ENCODE data around the gene HERC4. TPM values are rescaled to one million over a fixed set of nuclear protein-coding genes. Genes with fewer than 3 reads are reported as not detected.

Gene HERC4
- total and polyA plus RNA-seq, 7 experiments from 2014 or later, result 21.2 to 113 (median 71.6) TPM

DNA sequence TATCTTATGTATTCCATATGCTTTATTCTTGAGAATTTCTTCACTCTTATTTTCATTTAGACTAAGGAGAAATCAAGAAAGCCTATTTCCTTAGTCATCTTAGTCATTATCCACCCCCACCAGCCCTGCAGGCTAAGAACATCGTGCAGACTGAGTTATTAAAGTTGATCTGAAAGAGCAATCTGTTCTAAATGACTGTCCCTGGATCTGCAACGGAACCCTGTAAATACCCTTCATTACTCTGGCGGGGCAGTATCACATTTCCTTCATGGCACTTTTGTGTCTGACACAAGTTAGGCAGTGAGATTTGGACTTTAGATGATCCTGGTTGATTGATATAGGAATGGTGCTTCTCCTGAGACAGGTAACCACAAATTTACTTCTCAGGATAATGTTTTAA lies 30.7 kb upstream of the HERC4 start:
- Mint-ChIP-seq H3K9me3 (no peaks in the 10 kb centered on the region), H3K4me1 (no peaks in the 10 kb centered on the region), H3K4me3 (no peak overlapping the region), H3K27me3 (peaks cover 0 to 32% (median 4%) of the 10 kb centered on the region in 5 donors), H3K36me3 (no peaks in the 10 kb centered on the region), H3K27ac (no peak overlapping the region)
- CTCF ChIA-PET, result interaction anchor here (0.9 kb wide), 1 partner anchor 246 kb away, joined by 3 read pairs; no protein-coding TSS in a partner anchor
- DNase-seq (no peak), ATAC-seq (no peak)
- H3K4me3 ChIP-seq (ENCODE audit: low read length), result no peak overlapping the region
- H3K4me1 ChIP-seq (ENCODE audit: control insufficient read depth in 2 of 2, insufficient read depth in 2 of 2, low read length in 2 of 2), result no peaks in the 10 kb centered on the region
- H3K27me3 ChIP-seq (ENCODE audit: control insufficient read depth in 2 of 2, insufficient read depth in 2 of 2, low read length in 2 of 2), result no peaks in the 10 kb centered on the region
- no peak overlapping the region for H3K27ac ChIP-seq (ENCODE audit: low read depth, low read length)
- H3K9me3 ChIP-seq (ENCODE audit: control insufficient read depth in 2 of 3, low read length in 3 of 3), result no peaks in the 10 kb centered on the region
- H3K36me3 ChIP-seq (ENCODE audit: control insufficient read depth in 2 of 3, insufficient read depth in 3 of 3, low read length in 3 of 3), result no peaks in the 10 kb centered on the region
- intact Hi-C loops (cut with micrococcal nuclease), result no loop called here
- POLR2A ChIA-PET, result no interaction called here

DNA sequence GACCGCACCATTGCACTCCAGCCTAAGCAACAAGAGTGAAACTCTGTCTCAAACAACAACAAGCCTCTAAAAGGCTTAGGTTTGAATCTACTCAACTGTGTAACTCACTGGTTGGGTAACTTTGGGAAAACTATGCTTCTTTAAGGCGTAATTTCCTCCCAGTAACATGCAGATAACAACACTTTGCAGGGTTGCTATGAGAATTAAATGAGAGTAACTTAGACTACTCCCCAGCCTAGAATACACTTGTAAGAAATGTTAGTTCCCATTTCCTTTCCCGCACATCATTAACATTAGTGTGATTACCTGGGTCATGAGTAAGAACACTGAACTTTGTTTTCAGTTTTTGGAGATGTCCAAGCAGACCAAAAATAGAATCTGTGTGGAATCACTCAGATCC lies 28.8 kb upstream of the HERC4 start:
- Mint-ChIP-seq H3K27me3 (peaks cover 0 to 31% (median 4%) of the 10 kb centered on the region in 5 donors), H3K36me3 (no peaks in the 10 kb centered on the region), H3K4me1 (peaks cover 0 to 1% (median 0%) of the 10 kb centered on the region in 7 donors), H3K9me3 (no peaks in the 10 kb centered on the region), H3K27ac (no peak overlapping the region), H3K4me3 (no peak overlapping the region)
- no peaks in the 10 kb centered on the region for H3K36me3 ChIP-seq (ENCODE audit: control insufficient read depth in 2 of 3, insufficient read depth in 3 of 3, low read length in 3 of 3)
- no peak overlapping the region for H3K4me3 ChIP-seq (ENCODE audit: low read length)
- DNase-seq (no peak), ATAC-seq (no peak)
- H3K4me1 ChIP-seq (ENCODE audit: control insufficient read depth in 2 of 2, insufficient read depth in 2 of 2, low read length in 2 of 2), result no peaks in the 10 kb centered on the region
- CTCF ChIA-PET, result interaction anchor here (0.7 to 0.9 kb wide), 2 partner anchors 190 to 225 kb away, joined by 3 to 6 read pairs; no protein-coding TSS in a partner anchor
- no peak overlapping the region for H3K27ac ChIP-seq (ENCODE audit: low read depth, low read length)
- intact Hi-C loops (cut with micrococcal nuclease), result no loop called here
- no peaks in the 10 kb centered on the region for H3K27me3 ChIP-seq (ENCODE audit: control insufficient read depth in 2 of 2, insufficient read depth in 2 of 2, low read length in 2 of 2)
- POLR2A ChIA-PET, result no interaction called here
- no peaks in the 10 kb centered on the region for H3K9me3 ChIP-seq (ENCODE audit: control insufficient read depth in 2 of 3, low read length in 3 of 3)

DNA sequence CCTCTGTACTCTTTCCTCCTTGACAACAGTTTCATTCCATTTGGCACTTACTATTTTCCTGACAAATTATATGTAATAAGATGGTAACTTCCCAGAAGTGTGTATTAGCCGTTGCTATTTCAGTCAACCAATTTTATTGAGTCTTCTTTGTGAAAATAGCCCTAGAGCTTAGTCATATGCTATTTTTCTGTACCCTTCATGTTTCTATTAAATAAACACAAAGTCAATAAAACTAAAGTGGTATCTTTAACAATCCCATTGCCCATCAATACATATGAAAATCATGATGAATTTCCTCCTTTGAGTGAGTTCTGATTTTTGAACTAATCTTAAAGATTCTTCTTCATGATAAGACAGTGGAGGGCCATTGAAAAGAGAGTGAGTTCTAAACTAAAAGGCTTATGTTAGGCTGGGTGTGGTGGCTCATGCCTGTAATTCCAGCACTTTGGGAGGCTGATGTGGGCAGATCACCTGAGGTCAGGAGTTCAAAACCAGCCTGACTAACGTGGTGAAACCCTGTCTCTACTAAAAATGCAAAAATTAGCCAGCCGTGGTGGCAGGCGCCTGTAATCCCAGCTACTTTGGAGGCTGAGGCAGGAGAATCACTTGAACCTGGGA lies 28.3 kb upstream of the HERC4 start:
- DNase-seq (no peak), ATAC-seq (no peak)
- H3K9me3 Mint-ChIP-seq, result no peaks in the 10 kb centered on the region
- peaks cover 0 to 31% (median 4%) of the 10 kb centered on the region in 5 donors for H3K27me3 Mint-ChIP-seq
- H3K36me3 ChIP-seq (ENCODE audit: control insufficient read depth in 2 of 3, insufficient read depth in 3 of 3, low read length in 3 of 3), result no peaks in the 10 kb centered on the region
- CTCF ChIA-PET, result interaction anchor here (0.9 kb wide), 1 partner anchor 226 kb away, joined by 6 read pairs; no protein-coding TSS in a partner anchor
- H3K27ac Mint-ChIP-seq, result no peak overlapping the region
- H3K4me1 Mint-ChIP-seq, result peaks cover 0 to 1% (median 0%) of the 10 kb centered on the region in 7 donors
- no peaks in the 10 kb centered on the region for H3K4me1 ChIP-seq (ENCODE audit: control insufficient read depth in 2 of 2, insufficient read depth in 2 of 2, low read length in 2 of 2)
- no peaks in the 10 kb centered on the region for H3K36me3 Mint-ChIP-seq
- H3K27me3 ChIP-seq (ENCODE audit: control insufficient read depth in 2 of 2, insufficient read depth in 2 of 2, low read length in 2 of 2), result no peaks in the 10 kb centered on the region
- H3K27ac ChIP-seq (ENCODE audit: low read depth, low read length), result no peak overlapping the region
- no peak overlapping the region for H3K4me3 ChIP-seq (ENCODE audit: low read length)
- intact Hi-C loops (cut with micrococcal nuclease), result no loop called here
- no peaks in the 10 kb centered on the region for H3K9me3 ChIP-seq (ENCODE audit: control insufficient read depth in 2 of 3, low read length in 3 of 3)
- no peak overlapping the region for H3K4me3 Mint-ChIP-seq
- POLR2A ChIA-PET, result interaction anchor here (0.6 kb wide), 1 partner anchor 225 kb away, joined by 6 read pairs; no protein-coding TSS in a partner anchor

DNA sequence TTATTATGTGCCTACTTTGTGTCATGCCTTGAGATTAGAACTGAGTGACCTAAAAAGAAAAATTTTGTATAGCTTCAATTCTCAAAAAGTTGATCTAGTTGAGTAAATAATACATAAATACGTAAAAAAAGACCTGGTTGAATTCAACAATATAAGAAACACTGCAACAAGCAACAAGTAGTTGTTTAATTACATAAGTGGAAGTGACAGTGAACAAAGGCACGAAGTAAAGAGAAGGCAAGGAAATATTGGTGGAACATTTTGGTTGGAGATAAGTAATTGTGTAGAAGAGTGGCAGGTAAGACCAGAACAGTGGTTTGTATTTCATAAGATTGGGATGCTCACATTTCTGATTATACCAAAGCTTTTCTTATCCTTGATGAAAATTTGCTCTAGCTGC lies 26.0 kb upstream of the HERC4 start:
- peaks cover 0 to 1% (median 0%) of the 10 kb centered on the region in 7 donors for H3K4me1 Mint-ChIP-seq
- no peaks in the 10 kb centered on the region for H3K4me1 ChIP-seq (ENCODE audit: control insufficient read depth in 2 of 2, insufficient read depth in 2 of 2, low read length in 2 of 2)
- H3K4me3 Mint-ChIP-seq, result no peak overlapping the region
- no peaks in the 10 kb centered on the region for H3K27me3 ChIP-seq (ENCODE audit: control insufficient read depth in 2 of 2, insufficient read depth in 2 of 2, low read length in 2 of 2)
- ATAC-seq, result no peak
- H3K27ac ChIP-seq (ENCODE audit: low read depth, low read length), result no peak overlapping the region
- H3K27ac Mint-ChIP-seq, result no peak overlapping the region
- H3K4me3 ChIP-seq (ENCODE audit: low read length), result no peak overlapping the region
- intact Hi-C loops (cut with micrococcal nuclease), result no loop called here
- no peaks in the 10 kb centered on the region for H3K36me3 Mint-ChIP-seq
- no peak for DNase-seq
- no peaks in the 10 kb centered on the region for H3K9me3 ChIP-seq (ENCODE audit: control insufficient read depth in 2 of 3, low read length in 3 of 3)
- no peaks in the 10 kb centered on the region for H3K36me3 ChIP-seq (ENCODE audit: control insufficient read depth in 2 of 3, insufficient read depth in 3 of 3, low read length in 3 of 3)
- POLR2A ChIA-PET, result no interaction called here
- CTCF ChIA-PET, result no interaction called here
- H3K9me3 Mint-ChIP-seq, result no peaks in the 10 kb centered on the region
- H3K27me3 Mint-ChIP-seq, result peaks cover 0 to 24% (median 0%) of the 10 kb centered on the region in 5 donors

DNA sequence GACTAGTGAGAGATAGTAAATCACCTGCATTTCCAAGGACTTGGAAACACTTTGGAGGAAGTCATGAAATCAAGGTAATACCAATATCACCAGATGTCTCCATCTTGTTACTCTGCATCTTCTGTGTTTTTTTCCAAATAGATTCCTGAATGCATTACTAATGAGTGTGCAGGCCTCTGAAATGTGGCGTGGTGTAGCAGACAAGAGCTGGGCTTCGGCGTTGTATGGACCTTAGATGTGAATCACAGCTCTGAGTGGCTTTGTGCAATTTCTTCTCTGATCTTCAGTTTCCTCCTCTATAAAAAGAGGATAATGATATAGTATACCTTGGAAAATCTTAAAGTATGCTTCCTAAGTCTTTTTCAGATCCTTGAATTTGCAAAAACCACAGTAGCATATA lies 24.7 kb upstream of the HERC4 start:
- H3K9me3 ChIP-seq (ENCODE audit: control insufficient read depth in 2 of 3, low read length in 3 of 3), result no peaks in the 10 kb centered on the region
- Mint-ChIP-seq H3K9me3 (no peaks in the 10 kb centered on the region), H3K4me1 (peaks cover 0 to 1% (median 0%) of the 10 kb centered on the region in 7 donors), H3K36me3 (no peaks in the 10 kb centered on the region), H3K27ac (no peak overlapping the region), H3K27me3 (peaks cover 0 to 20% (median 0%) of the 10 kb centered on the region in 5 donors), H3K4me3 (no peak overlapping the region)
- H3K36me3 ChIP-seq (ENCODE audit: control insufficient read depth in 2 of 3, insufficient read depth in 3 of 3, low read length in 3 of 3), result no peaks in the 10 kb centered on the region
- CTCF ChIA-PET, result no interaction called here
- DNase-seq (no peak), ATAC-seq (no peak)
- POLR2A ChIA-PET, result no interaction called here
- H3K4me3 ChIP-seq (ENCODE audit: low read length), result no peak overlapping the region
- H3K27ac ChIP-seq (ENCODE audit: low read depth, low read length), result no peak overlapping the region
- intact Hi-C loops (cut with micrococcal nuclease), result no loop called here
- H3K4me1 ChIP-seq (ENCODE audit: control insufficient read depth in 2 of 2, insufficient read depth in 2 of 2, low read length in 2 of 2), result no peaks in the 10 kb centered on the region
- H3K27me3 ChIP-seq (ENCODE audit: control insufficient read depth in 2 of 2, insufficient read depth in 2 of 2, low read length in 2 of 2), result no peaks in the 10 kb centered on the region

DNA sequence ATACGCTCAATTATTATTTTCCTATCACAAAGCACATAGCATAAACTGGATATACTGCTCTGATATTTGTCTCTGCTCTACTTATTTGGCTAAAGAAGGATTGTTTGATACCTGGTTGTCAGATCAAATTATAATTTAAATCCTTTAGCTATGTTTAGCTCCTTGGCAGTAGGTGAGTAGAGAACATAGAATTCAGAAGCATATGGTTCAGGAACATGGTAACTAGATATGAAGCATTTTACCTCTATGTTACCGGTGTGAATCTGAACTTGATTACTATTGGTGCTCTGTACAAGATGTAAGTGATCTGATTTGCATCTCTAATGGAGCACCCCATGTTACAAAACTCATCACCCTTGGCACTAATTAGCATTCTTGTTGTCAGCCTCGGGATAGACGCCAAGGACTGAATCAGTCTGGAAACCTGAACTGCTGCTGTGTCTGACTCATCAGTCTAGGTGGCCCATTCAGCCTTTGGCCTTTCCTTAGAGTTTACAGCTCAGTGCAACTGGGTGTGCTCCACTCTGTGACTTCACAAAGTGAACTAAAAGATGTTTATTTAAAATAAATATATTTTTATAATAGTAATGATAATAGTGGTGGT lies 21.9 kb upstream of the HERC4 start:
- H3K36me3 ChIP-seq (ENCODE audit: control insufficient read depth in 2 of 3, insufficient read depth in 3 of 3, low read length in 3 of 3), result no peaks in the 10 kb centered on the region
- ChIA-PET POLR2A (no interaction called here), CTCF (no interaction called here)
- H3K9me3 Mint-ChIP-seq, result no peaks in the 10 kb centered on the region
- H3K4me1 ChIP-seq (ENCODE audit: control insufficient read depth in 2 of 2, insufficient read depth in 2 of 2, low read length in 2 of 2), result no peaks in the 10 kb centered on the region
- no peak overlapping the region for H3K4me3 Mint-ChIP-seq
- H3K4me3 ChIP-seq (ENCODE audit: low read length), result no peak overlapping the region
- no peak overlapping the region for H3K27ac ChIP-seq (ENCODE audit: low read depth, low read length)
- no peaks in the 10 kb centered on the region for H3K36me3 Mint-ChIP-seq
- no peak overlapping the region for H3K27ac Mint-ChIP-seq
- H3K27me3 ChIP-seq (ENCODE audit: control insufficient read depth in 2 of 2, insufficient read depth in 2 of 2, low read length in 2 of 2), result no peaks in the 10 kb centered on the region
- ATAC-seq, result no peak
- H3K9me3 ChIP-seq (ENCODE audit: control insufficient read depth in 2 of 3, low read length in 3 of 3), result no peaks in the 10 kb centered on the region
- intact Hi-C loops (cut with micrococcal nuclease), result no loop called here
- peaks cover 0 to 11% (median 0%) of the 10 kb centered on the region in 5 donors for H3K27me3 Mint-ChIP-seq
- peaks cover 0 to 1% (median 0%) of the 10 kb centered on the region in 7 donors for H3K4me1 Mint-ChIP-seq
- DNase-seq, result no peak

DNA sequence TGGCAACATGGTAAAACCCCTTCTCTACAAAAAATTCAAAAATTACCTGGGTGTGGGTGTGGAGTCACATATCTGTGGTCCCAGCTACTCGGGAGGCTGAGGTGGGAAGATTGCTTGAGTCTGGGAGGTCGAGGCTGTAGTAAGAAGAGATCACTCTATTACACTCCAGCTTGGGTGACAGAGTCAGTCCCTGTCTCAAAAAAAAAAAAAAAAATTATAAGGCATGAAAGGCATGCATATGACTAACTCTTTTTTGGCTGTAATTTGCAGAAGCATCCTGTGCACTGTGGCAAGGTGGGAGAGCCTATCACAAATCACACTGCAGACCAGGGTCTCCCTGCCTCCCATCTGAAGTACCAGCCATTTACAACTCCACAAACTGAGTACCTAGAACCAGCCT lies 20.1 kb upstream of the HERC4 start:
- Histone ChIP-seq H3K27ac (ENCODE audit: low read depth, low read length) (no peak overlapping the region), H3K4me1 (ENCODE audit: control insufficient read depth in 2 of 2, insufficient read depth in 2 of 2, low read length in 2 of 2) (no peaks in the 10 kb centered on the region), H3K36me3 (ENCODE audit: control insufficient read depth in 2 of 3, insufficient read depth in 3 of 3, low read length in 3 of 3) (no peaks in the 10 kb centered on the region), H3K4me3 (ENCODE audit: low read length) (no peak overlapping the region), H3K9me3 (ENCODE audit: control insufficient read depth in 2 of 3, low read length in 3 of 3) (no peaks in the 10 kb centered on the region), H3K27me3 (ENCODE audit: control insufficient read depth in 2 of 2, insufficient read depth in 2 of 2, low read length in 2 of 2) (no peaks in the 10 kb centered on the region)
- no peak for ATAC-seq
- no peaks in the 10 kb centered on the region for H3K36me3 Mint-ChIP-seq
- intact Hi-C loops (cut with micrococcal nuclease), result no loop called here
- H3K9me3 Mint-ChIP-seq, result no peaks in the 10 kb centered on the region
- H3K4me1 Mint-ChIP-seq, result peaks cover 0 to 1% (median 0%) of the 10 kb centered on the region in 7 donors
- ChIA-PET POLR2A (no interaction called here), CTCF (no interaction called here)
- no peak overlapping the region for H3K27ac Mint-ChIP-seq
- H3K27me3 Mint-ChIP-seq, result no peaks in the 10 kb centered on the region
- no peak overlapping the region for H3K4me3 Mint-ChIP-seq
- DNase-seq, result no peak
